Measurements from ENCODE around the gene WDR7. TPM values are rescaled to one million over a fixed set of nuclear protein-coding genes. Genes with fewer than 3 reads are reported as not detected.

WDR7 gene
- total and polyA plus RNA-seq, 9 donors = 7.3 to 18.1 (median 9.6) TPM

- Histone ChIP-seq H3K9me3 (replicated peaks; ENCODE audit: control insufficient read depth, low read depth, low read length) (no peaks in the 10 kb centered on the region), H3K27me3 (ENCODE audit: control insufficient read depth, insufficient read depth, low read length) (no peaks in the 10 kb centered on the region), H3K4me1 (ENCODE audit: control insufficient read depth, insufficient read depth, low read length) (no peaks in the 10 kb centered on the region), H3K27ac (ENCODE audit: low read length) (no peak overlapping the region), H3K4me3 (ENCODE audit: low read length) (no peak overlapping the region), H3K36me3 (ENCODE audit: control insufficient read depth, insufficient read depth, low read length) (no peaks in the 10 kb centered on the region)
- 92% methylated on average over 1 of the region's 1 CpG for WGBS (ENCODE audit: insufficient coverage)
- no peak for DNase-seq
Observed at GRCh38 chr18:56740645-56741044, 89.5 kb downstream of the WDR7 start.

- Histone ChIP-seq H3K27ac (ENCODE audit: low read length) (no peak overlapping the region), H3K4me1 (ENCODE audit: control insufficient read depth, insufficient read depth, low read length) (no peaks in the 10 kb centered on the region), H3K9me3 (replicated peaks; ENCODE audit: control insufficient read depth, low read depth, low read length) (no peaks in the 10 kb centered on the region), H3K36me3 (ENCODE audit: control insufficient read depth, insufficient read depth, low read length) (no peaks in the 10 kb centered on the region), H3K4me3 (ENCODE audit: low read length) (no peak overlapping the region), H3K27me3 (ENCODE audit: control insufficient read depth, insufficient read depth, low read length) (no peaks in the 10 kb centered on the region)
- no CpG with 5 or more reads among the region's 1 CpG for WGBS (ENCODE audit: insufficient coverage)
- DNase-seq = no peak
Observed at GRCh38 chr18:56741685-56742084, 90.5 kb downstream of the WDR7 start.

- WGBS (ENCODE audit: insufficient coverage) = 84% methylated on average over 4 of the region's 4 CpGs
- no peaks in the 10 kb centered on the region for H3K9me3 ChIP-seq (replicated peaks; ENCODE audit: control insufficient read depth, low read depth, low read length)
- no peak for DNase-seq
- H3K27me3 ChIP-seq (ENCODE audit: control insufficient read depth, insufficient read depth, low read length) = no peaks in the 10 kb centered on the region
- H3K36me3 ChIP-seq (ENCODE audit: control insufficient read depth, insufficient read depth, low read length) = no peaks in the 10 kb centered on the region
- H3K4me1 ChIP-seq (ENCODE audit: control insufficient read depth, insufficient read depth, low read length) = no peaks in the 10 kb centered on the region
- H3K4me3 ChIP-seq (ENCODE audit: low read length) = no peak overlapping the region
- H3K27ac ChIP-seq (ENCODE audit: low read length) = no peak overlapping the region
Observed at GRCh38 chr18:56743115-56743514, 92.0 kb downstream of the WDR7 start.

- Histone ChIP-seq H3K27me3 (ENCODE audit: control insufficient read depth, insufficient read depth, low read length) (no peaks in the 10 kb centered on the region), H3K9me3 (replicated peaks; ENCODE audit: control insufficient read depth, low read depth, low read length) (no peaks in the 10 kb centered on the region), H3K4me3 (ENCODE audit: low read length) (no peak overlapping the region), H3K27ac (ENCODE audit: low read length) (no peak overlapping the region), H3K36me3 (ENCODE audit: control insufficient read depth, insufficient read depth, low read length) (no peaks in the 10 kb centered on the region), H3K4me1 (ENCODE audit: control insufficient read depth, insufficient read depth, low read length) (no peaks in the 10 kb centered on the region)
- DNase-seq = no peak
- no CpG with 5 or more reads among the region's 1 CpG for WGBS (ENCODE audit: insufficient coverage)
Observed at GRCh38 chr18:56747032-56747658, 96.0 kb downstream of the WDR7 start.

- Histone ChIP-seq H3K4me3 (ENCODE audit: low read length) (no peak overlapping the region), H3K27me3 (ENCODE audit: control insufficient read depth, insufficient read depth, low read length) (no peaks in the 10 kb centered on the region), H3K27ac (ENCODE audit: low read length) (no peak overlapping the region), H3K4me1 (ENCODE audit: control insufficient read depth, insufficient read depth, low read length) (no peaks in the 10 kb centered on the region), H3K36me3 (ENCODE audit: control insufficient read depth, insufficient read depth, low read length) (no peaks in the 10 kb centered on the region), H3K9me3 (replicated peaks; ENCODE audit: control insufficient read depth, low read depth, low read length) (no peaks in the 10 kb centered on the region)
- no peak for DNase-seq
Observed at GRCh38 chr18:56747857-56748256, 96.7 kb downstream of the WDR7 start.

GRCh38 chr18:56748698-56749268, 97.6 kb downstream of the WDR7 start:
- H3K27me3 ChIP-seq (ENCODE audit: control insufficient read depth, insufficient read depth, low read length) = no peaks in the 10 kb centered on the region
- no peak overlapping the region for H3K4me3 ChIP-seq (ENCODE audit: low read length)
- DNase-seq = peak; percentile 52
- H3K27ac ChIP-seq (ENCODE audit: low read length) = no peak overlapping the region
- H3K4me1 ChIP-seq (ENCODE audit: control insufficient read depth, insufficient read depth, low read length) = no peaks in the 10 kb centered on the region
- no CpG with 5 or more reads among the region's 2 CpGs for WGBS (ENCODE audit: insufficient coverage)
- no peaks in the 10 kb centered on the region for H3K36me3 ChIP-seq (ENCODE audit: control insufficient read depth, insufficient read depth, low read length)
- no peaks in the 10 kb centered on the region for H3K9me3 ChIP-seq (replicated peaks; ENCODE audit: control insufficient read depth, low read depth, low read length)

GRCh38 chr18:56756966-56757365, 105.8 kb downstream of the WDR7 start:
- Histone ChIP-seq H3K4me3 (ENCODE audit: low read length) (no peak overlapping the region), H3K4me1 (ENCODE audit: control insufficient read depth, insufficient read depth, low read length) (peaks cover 3% of the 10 kb centered on the region), H3K27me3 (ENCODE audit: control insufficient read depth, insufficient read depth, low read length) (no peaks in the 10 kb centered on the region), H3K9me3 (replicated peaks; ENCODE audit: control insufficient read depth, low read depth, low read length) (no peaks in the 10 kb centered on the region), H3K27ac (ENCODE audit: low read length) (no peak overlapping the region), H3K36me3 (ENCODE audit: control insufficient read depth, insufficient read depth, low read length) (no peaks in the 10 kb centered on the region)
- 17% methylated on average over 1 of the region's 9 CpGs for WGBS (ENCODE audit: insufficient coverage)
- peak; percentile 65 for DNase-seq

- WGBS (ENCODE audit: insufficient coverage) = no CpG with 5 or more reads among the region's 3 CpGs
- Histone ChIP-seq H3K27me3 (ENCODE audit: control insufficient read depth, insufficient read depth, low read length) (no peaks in the 10 kb centered on the region), H3K9me3 (replicated peaks; ENCODE audit: control insufficient read depth, low read depth, low read length) (no peaks in the 10 kb centered on the region), H3K27ac (ENCODE audit: low read length) (no peak overlapping the region), H3K4me3 (ENCODE audit: low read length) (no peak overlapping the region), H3K36me3 (ENCODE audit: control insufficient read depth, insufficient read depth, low read length) (no peaks in the 10 kb centered on the region), H3K4me1 (ENCODE audit: control insufficient read depth, insufficient read depth, low read length) (no peaks in the 10 kb centered on the region)
- DNase-seq = no peak
Observed at GRCh38 chr18:56770097-56770496, 118.9 kb downstream of the WDR7 start.

- no peak overlapping the region for H3K27ac ChIP-seq (ENCODE audit: low read length)
- H3K4me1 ChIP-seq (ENCODE audit: control insufficient read depth, insufficient read depth, low read length) = no peaks in the 10 kb centered on the region
- H3K27me3 ChIP-seq (ENCODE audit: control insufficient read depth, insufficient read depth, low read length) = no peaks in the 10 kb centered on the region
- no peak overlapping the region for H3K4me3 ChIP-seq (ENCODE audit: low read length)
- H3K9me3 ChIP-seq (replicated peaks; ENCODE audit: control insufficient read depth, low read depth, low read length) = no peaks in the 10 kb centered on the region
- DNase-seq = no peak
- no peaks in the 10 kb centered on the region for H3K36me3 ChIP-seq (ENCODE audit: control insufficient read depth, insufficient read depth, low read length)
Observed at GRCh38 chr18:56770873-56771272, 119.7 kb downstream of the WDR7 start.

- H3K36me3 ChIP-seq (ENCODE audit: control insufficient read depth, insufficient read depth, low read length) = no peaks in the 10 kb centered on the region
- WGBS (ENCODE audit: insufficient coverage) = 80% methylated on average over 1 of the region's 6 CpGs
- no peak for DNase-seq
Observed at GRCh38 chr18:56775701-56776100, 124.5 kb downstream of the WDR7 start.

GRCh38 chr18:56787390-56787789, 136.2 kb downstream of the WDR7 start:
- Histone ChIP-seq H3K36me3 (ENCODE audit: control insufficient read depth, insufficient read depth, low read length) (peaks cover 4% of the 10 kb centered on the region), H3K4me1 (ENCODE audit: control insufficient read depth, insufficient read depth, low read length) (no peaks in the 10 kb centered on the region), H3K9me3 (replicated peaks; ENCODE audit: control insufficient read depth, low read depth, low read length) (no peaks in the 10 kb centered on the region), H3K27ac (ENCODE audit: low read length) (no peak overlapping the region), H3K4me3 (ENCODE audit: low read length) (no peak overlapping the region), H3K27me3 (ENCODE audit: control insufficient read depth, insufficient read depth, low read length) (no peaks in the 10 kb centered on the region)
- DNase-seq = no peak
- no CpG with 5 or more reads among the region's 5 CpGs for WGBS (ENCODE audit: insufficient coverage)

More at GRCh38 chr18:56775701-56776100, 124.5 kb downstream of the WDR7 start:
- Histone ChIP-seq H3K9me3 (replicated peaks; ENCODE audit: control insufficient read depth, low read depth, low read length) (no peaks in the 10 kb centered on the region), H3K27me3 (ENCODE audit: control insufficient read depth, insufficient read depth, low read length) (no peaks in the 10 kb centered on the region), H3K4me1 (ENCODE audit: control insufficient read depth, insufficient read depth, low read length) (no peaks in the 10 kb centered on the region), H3K4me3 (ENCODE audit: low read length) (no peak overlapping the region), H3K27ac (ENCODE audit: low read length) (no peak overlapping the region)

Data from muscle of leg (tissue), 11 donors.